ENCODE data around the gene PEG3.

Gene PEG3

DNA sequence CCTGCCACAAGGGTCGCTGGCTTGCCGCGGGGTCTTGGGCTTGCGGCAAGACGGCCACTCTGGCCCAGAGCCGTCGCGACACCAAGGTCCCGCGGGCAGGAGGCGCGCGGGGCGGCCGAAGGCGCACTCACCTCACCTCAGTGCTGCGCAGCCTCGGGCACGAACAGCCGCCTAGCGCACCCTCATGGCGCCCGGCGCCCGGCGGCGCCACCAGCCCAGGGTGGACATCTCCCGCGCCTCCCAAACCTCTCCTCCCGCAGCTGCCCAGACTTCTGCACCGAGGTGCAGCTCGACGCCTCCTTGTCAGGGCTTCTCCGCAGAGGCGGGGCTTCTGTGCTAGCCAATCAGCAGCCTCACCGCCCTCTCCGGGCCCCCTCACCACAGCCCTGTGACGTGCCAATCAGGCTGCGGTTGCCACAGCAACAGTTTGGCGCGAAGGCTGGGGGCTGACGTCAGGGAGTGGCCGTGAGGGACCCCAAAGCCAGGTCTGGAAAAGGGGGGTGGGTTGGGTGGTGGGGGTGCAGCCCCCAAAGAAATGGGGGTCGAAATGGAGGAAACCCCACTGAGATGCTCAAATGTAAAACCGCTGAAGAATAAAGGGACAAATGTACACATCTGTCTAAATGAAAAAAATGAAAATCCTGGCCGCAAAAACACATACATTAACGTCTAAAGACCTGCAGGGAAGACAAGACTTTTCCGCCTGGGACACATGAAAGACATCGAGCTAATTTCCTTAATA lies at the start of gene PEG3, which contains the start of gene ZIM2:
Gene PEG3 (minus strand): TSS at position 276 of the 742 bp plus-strand sequence. CDS start 16,071 bp downstream, outside the sequence.
Gene ZIM2 (minus strand): TSS at position 276 of the 742 bp plus-strand sequence. CDS start 16,449 bp downstream, outside the sequence.
- Histone ChIP-seq H3K27ac (ENCODE audit: low read length) (no peak within 1 kb of the TSS), H3K4me3 (ENCODE audit: low read length) (no peak within 1 kb of the TSS), H3K27me3 (ENCODE audit: control insufficient read depth, insufficient read depth, low read length) (no peaks in the 10 kb centered on the region), H3K4me1 (ENCODE audit: control insufficient read depth, insufficient read depth, low read length) (no peaks in the 10 kb centered on the region), H3K9me3 (ENCODE audit: control insufficient read depth, insufficient read depth, low read length) (peaks cover 17% of the 10 kb centered on the region), H3K36me3 (ENCODE audit: control insufficient read depth, insufficient read depth, low read length) (no peaks in the 10 kb centered on the region; the same call in 1 of the 2 replicates)
- no peak for DNase-seq (ENCODE audit: low read depth, low spot score)
- WGBS (ENCODE audit: insufficient coverage, insufficient read length), result no CpG with 5 or more reads among the region's 49 CpGs

DNA sequence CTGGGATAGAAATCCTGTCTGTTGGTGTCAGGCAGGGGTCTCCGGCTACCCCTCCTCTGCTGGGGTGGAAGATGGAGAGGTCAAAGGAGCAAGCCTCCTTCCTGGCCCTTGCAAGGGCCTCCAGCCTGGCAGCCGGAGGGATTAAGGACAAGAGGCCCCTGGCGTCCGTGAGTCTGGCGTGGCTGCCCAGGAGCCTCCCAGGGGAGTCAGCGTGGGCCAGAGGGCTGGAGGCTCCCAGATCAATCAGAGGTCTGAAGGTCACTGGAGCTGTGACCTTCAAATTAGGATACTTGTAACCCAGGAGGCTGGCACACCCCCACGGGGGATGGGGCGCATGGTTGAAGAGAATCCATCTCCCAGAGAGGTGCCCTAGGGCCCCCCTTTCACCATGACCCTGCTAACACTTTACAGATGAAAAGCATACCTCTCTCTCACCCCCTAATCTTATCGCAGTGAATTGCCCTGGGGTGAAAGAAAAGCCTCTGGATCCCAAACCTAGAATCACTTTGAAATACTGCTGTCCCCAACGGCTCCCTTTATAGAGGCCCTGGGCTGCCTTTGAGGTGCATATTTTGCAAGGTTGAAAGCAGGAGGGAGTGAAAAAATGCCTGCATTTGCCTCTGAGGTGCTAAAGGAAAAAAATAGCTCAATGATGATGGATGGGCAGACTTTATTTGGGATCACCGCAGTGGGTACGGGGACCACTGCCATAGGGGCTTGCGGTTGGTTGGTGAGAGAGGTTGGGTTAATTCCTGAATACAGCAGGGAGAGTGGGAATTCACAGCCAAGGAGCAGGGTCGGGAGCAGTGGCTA lies 44.9 kb upstream of the PEG3 start:
- whole genome bisulfite sequencing (ENCODE audit: insufficient coverage, insufficient read length), result no CpG with 5 or more reads among the region's 14 CpGs
- H3K27ac ChIP-seq (ENCODE audit: low read length), result no peak overlapping the region
- no peaks in the 10 kb centered on the region for H3K4me1 ChIP-seq (ENCODE audit: control insufficient read depth, insufficient read depth, low read length)
- no peaks in the 10 kb centered on the region for H3K27me3 ChIP-seq (ENCODE audit: control insufficient read depth, insufficient read depth, low read length)
- peaks cover 21% of the 10 kb centered on the region for H3K9me3 ChIP-seq (ENCODE audit: control insufficient read depth, insufficient read depth, low read length)
- H3K36me3 ChIP-seq (ENCODE audit: control insufficient read depth, insufficient read depth, low read length), result no peaks in the 10 kb centered on the region
- H3K4me3 ChIP-seq (ENCODE audit: low read length), result no peak overlapping the region
- no peak for DNase-seq (ENCODE audit: low read depth, low spot score)

DNA sequence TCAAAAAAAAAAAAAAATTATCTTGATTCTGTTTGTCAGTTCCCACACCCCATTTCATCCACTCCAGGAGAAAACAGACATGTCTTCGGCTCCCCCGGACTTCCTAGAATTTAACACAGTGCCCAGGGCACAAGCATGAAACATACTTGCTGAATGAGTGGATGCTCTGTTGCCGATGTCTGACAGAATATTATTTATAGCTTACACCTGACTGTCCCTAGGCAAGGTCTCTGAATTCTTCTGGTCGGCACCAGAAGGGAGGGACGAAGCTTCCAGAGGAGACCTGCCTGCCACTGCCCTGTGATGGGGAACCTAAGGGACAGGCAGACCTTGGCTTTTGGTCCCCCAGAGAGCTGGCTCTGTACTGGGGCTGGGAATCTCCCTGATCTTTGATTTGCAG lies 43.9 kb upstream of the PEG3 start:
- Histone ChIP-seq H3K27ac (ENCODE audit: low read length) (no peak overlapping the region), H3K36me3 (ENCODE audit: control insufficient read depth, insufficient read depth, low read length) (no peaks in the 10 kb centered on the region), H3K4me1 (ENCODE audit: control insufficient read depth, insufficient read depth, low read length) (no peaks in the 10 kb centered on the region), H3K4me3 (ENCODE audit: low read length) (no peak overlapping the region), H3K27me3 (ENCODE audit: control insufficient read depth, insufficient read depth, low read length) (no peaks in the 10 kb centered on the region), H3K9me3 (ENCODE audit: control insufficient read depth, insufficient read depth, low read length) (peaks cover 21% of the 10 kb centered on the region)
- DNase-seq (ENCODE audit: low read depth, low spot score), result no peak
- no CpG with 5 or more reads among the region's 5 CpGs for WGBS (ENCODE audit: insufficient coverage, insufficient read length)

DNA sequence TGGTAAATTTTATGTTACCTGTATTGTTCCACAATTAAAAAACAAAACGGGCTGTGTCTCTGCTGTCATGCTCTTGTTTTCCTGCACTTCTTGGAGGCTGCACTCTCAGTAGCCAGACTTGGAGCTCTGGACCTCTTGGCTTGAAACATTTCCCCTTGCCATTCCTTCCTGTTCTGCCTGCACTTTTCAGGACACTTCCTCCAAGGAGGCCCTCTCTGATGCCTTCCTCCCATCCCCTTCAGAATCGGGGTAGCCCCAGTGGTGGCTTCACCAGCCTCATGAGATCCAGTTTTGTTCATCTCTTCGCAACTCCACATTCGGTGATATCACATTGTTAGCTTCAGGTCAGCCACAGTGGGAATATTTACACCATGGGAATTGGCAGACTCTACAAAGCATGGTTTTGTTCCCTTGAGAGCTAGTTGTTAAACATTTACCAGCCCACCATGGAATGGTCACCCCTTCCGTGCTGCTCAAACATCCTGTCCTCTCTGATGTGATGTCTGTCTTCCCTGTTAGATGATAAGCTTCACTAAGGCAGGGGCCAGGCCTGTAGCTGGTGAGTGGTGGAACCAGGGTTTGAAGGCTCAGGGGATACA lies 40.2 kb upstream of the PEG3 start:
- WGBS (ENCODE audit: insufficient coverage, insufficient read length), result no CpG with 5 or more reads among the region's 5 CpGs
- no peak overlapping the region for H3K27ac ChIP-seq (ENCODE audit: low read length)

DNA sequence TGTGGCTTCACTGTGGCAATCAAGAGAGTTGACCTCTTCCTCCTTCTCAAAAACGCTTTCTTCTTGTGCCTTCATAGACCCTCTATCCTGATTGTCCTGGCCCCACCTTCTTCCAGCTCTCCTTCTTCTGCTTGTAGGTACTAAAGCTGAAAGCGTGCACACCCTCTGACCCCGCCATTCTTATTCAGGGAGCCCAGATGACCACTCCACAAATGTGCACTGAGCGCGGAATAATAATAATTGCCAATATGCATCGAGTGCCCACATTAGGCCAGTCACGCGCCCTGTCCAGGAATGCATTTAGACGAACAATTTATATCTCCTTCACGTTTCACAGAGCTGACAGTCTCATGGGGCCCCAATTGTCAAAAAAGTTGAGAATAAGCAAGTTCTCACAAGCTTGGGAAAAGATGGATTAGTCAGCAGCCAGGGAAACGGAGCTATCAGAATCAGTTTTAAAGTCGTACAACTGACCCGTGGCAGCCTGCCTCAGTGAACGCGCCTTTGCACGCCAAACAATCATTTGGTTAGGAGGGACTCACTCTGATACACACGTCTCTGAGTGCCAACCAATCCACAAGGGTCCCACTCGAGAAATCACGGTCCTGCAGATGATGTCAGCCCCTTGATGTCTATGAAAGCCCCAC lies 36.7 kb upstream of the PEG3 start:
- Histone ChIP-seq H3K27ac (ENCODE audit: low read length) (no peak overlapping the region), H3K27me3 (ENCODE audit: control insufficient read depth, insufficient read depth, low read length) (no peaks in the 10 kb centered on the region), H3K4me3 (ENCODE audit: low read length) (no peak overlapping the region), H3K4me1 (ENCODE audit: control insufficient read depth, insufficient read depth, low read length) (no peaks in the 10 kb centered on the region), H3K9me3 (ENCODE audit: control insufficient read depth, insufficient read depth, low read length) (peaks cover 14% of the 10 kb centered on the region), H3K36me3 (ENCODE audit: control insufficient read depth, insufficient read depth, low read length) (no peaks in the 10 kb centered on the region)
- WGBS (ENCODE audit: insufficient coverage, insufficient read length), result no CpG with 5 or more reads among the region's 19 CpGs
- no peak for DNase-seq (ENCODE audit: low read depth, low spot score)

More for the DNA sequence above, 40.2 kb upstream of the PEG3 start:
- Histone ChIP-seq H3K27me3 (ENCODE audit: control insufficient read depth, insufficient read depth, low read length) (no peaks in the 10 kb centered on the region), H3K36me3 (ENCODE audit: control insufficient read depth, insufficient read depth, low read length) (no peaks in the 10 kb centered on the region), H3K9me3 (ENCODE audit: control insufficient read depth, insufficient read depth, low read length) (peaks cover 16% of the 10 kb centered on the region), H3K4me1 (ENCODE audit: control insufficient read depth, insufficient read depth, low read length) (no peaks in the 10 kb centered on the region), H3K4me3 (ENCODE audit: low read length) (no peak overlapping the region)
- no peak for DNase-seq (ENCODE audit: low read depth, low spot score)

DNA sequence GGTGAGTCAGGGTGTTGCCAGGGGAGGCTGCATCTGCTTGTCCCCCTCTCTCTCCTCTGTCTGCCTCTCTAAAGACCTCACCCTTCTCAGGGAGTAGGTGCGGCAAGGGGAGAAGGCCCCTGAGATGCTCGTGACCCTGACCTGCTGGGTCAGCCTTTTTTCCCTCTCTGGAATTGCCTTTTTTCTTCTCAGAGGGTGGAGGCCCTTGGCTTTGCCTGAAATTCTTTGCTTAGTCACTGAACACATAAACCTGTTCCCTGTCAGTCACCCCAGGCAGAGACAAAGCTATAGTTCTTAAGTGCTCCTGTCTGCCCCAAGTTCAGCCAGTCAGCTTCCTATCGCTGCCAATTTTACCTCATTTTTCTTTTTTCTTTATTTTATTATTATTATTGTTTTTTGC lies 35.2 kb upstream of the PEG3 start:
- Histone ChIP-seq H3K27ac (ENCODE audit: low read length) (no peak overlapping the region), H3K27me3 (ENCODE audit: control insufficient read depth, insufficient read depth, low read length) (no peaks in the 10 kb centered on the region), H3K4me1 (ENCODE audit: control insufficient read depth, insufficient read depth, low read length) (no peaks in the 10 kb centered on the region), H3K4me3 (ENCODE audit: low read length) (no peak overlapping the region), H3K9me3 (ENCODE audit: control insufficient read depth, insufficient read depth, low read length) (peaks cover 13% of the 10 kb centered on the region), H3K36me3 (ENCODE audit: control insufficient read depth, insufficient read depth, low read length) (no peaks in the 10 kb centered on the region)
- DNase-seq (ENCODE audit: low read depth, low spot score), result no peak
- WGBS (ENCODE audit: insufficient coverage, insufficient read length), result no CpG with 5 or more reads among the region's 3 CpGs

DNA sequence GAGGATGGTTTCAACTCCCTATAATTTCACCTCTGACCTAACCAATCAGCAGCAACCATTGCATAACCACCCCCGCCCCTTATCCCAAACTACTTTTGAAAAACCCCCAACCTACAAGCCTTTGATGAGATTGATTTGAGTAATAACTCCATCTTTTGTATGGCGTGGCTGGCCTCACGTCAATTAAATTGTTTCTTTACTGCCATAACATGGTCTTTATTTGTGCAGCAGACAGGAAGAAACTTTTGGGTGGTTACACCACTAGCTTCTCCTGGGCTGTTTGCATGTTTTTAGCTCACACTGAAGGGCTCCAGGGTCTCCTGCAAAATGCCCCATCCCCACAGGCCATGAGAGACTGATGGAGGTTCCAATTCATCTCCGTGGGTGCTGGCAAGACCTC lies 34.0 kb upstream of the PEG3 start:
- no CpG with 5 or more reads among the region's 4 CpGs for WGBS (ENCODE audit: insufficient coverage, insufficient read length)
- H3K4me1 ChIP-seq (ENCODE audit: control insufficient read depth, insufficient read depth, low read length), result no peaks in the 10 kb centered on the region
- H3K36me3 ChIP-seq (ENCODE audit: control insufficient read depth, insufficient read depth, low read length), result no peaks in the 10 kb centered on the region
- H3K9me3 ChIP-seq (ENCODE audit: control insufficient read depth, insufficient read depth, low read length), result peaks cover 15% of the 10 kb centered on the region
- H3K27me3 ChIP-seq (ENCODE audit: control insufficient read depth, insufficient read depth, low read length), result no peaks in the 10 kb centered on the region
- no peak overlapping the region for H3K4me3 ChIP-seq (ENCODE audit: low read length)
- no peak overlapping the region for H3K27ac ChIP-seq (ENCODE audit: low read length)
- DNase-seq (ENCODE audit: low read depth, low spot score), result no peak

DNA sequence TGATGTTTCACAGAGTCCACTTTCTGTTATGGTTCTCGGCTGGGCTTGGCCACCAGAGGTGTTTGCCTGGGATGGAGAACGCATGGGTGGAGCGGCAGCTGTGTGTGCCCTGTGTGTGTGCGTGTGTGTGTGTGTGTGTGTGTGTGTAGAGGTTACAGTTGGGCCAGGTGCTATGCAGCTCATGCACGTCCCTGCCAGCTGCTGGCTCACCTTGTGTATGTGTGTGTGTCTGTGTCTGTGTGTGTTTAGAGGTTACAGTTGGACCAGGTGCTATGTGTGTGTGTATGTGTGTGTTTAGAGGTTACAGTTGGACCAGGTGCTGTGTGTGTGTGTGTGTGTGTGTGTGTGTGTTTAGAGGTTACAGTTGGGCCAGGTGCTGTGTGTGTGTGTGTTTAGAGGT lies 33.0 kb upstream of the PEG3 start:
- Histone ChIP-seq H3K4me1 (ENCODE audit: control insufficient read depth, insufficient read depth, low read length) (no peaks in the 10 kb centered on the region), H3K4me3 (ENCODE audit: low read length) (no peak overlapping the region), H3K9me3 (ENCODE audit: control insufficient read depth, insufficient read depth, low read length) (peaks cover 15% of the 10 kb centered on the region), H3K27me3 (ENCODE audit: control insufficient read depth, insufficient read depth, low read length) (no peaks in the 10 kb centered on the region), H3K27ac (ENCODE audit: low read length) (no peak overlapping the region), H3K36me3 (ENCODE audit: control insufficient read depth, insufficient read depth, low read length) (no peaks in the 10 kb centered on the region)
- no CpG with 5 or more reads among the region's 5 CpGs for WGBS (ENCODE audit: insufficient coverage, insufficient read length)
- DNase-seq (ENCODE audit: low read depth, low spot score), result no peak

DNA sequence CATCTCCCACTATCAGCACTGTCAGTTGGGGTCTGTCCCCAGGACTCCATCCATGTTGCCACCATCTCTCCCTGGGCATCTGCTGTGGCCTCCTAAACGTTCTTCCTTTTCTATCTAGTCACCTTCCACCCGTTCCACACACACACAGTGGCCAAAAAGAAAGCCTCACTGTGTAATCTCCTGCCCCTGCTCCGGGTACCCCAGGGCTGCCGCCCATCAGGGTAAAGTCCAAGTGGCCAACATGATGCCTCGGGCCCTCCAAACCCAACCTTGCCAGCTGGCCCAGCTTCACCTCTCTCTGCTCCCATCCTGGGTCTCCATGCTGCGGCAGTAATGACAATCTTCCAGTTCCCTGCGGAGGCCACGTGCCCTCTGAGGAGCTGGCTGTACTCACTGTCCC lies 29.4 kb upstream of the PEG3 start:
- Histone ChIP-seq H3K27me3 (ENCODE audit: control insufficient read depth, insufficient read depth, low read length) (no peaks in the 10 kb centered on the region), H3K9me3 (ENCODE audit: control insufficient read depth, insufficient read depth, low read length) (peaks cover 13% of the 10 kb centered on the region), H3K27ac (ENCODE audit: low read length) (no peak overlapping the region), H3K36me3 (ENCODE audit: control insufficient read depth, insufficient read depth, low read length) (no peaks in the 10 kb centered on the region), H3K4me1 (ENCODE audit: control insufficient read depth, insufficient read depth, low read length) (no peaks in the 10 kb centered on the region), H3K4me3 (ENCODE audit: low read length) (no peak overlapping the region)
- DNase-seq (ENCODE audit: low read depth, low spot score), result no peak
- WGBS (ENCODE audit: insufficient coverage, insufficient read length), result no CpG with 5 or more reads among the region's 8 CpGs

DNA sequence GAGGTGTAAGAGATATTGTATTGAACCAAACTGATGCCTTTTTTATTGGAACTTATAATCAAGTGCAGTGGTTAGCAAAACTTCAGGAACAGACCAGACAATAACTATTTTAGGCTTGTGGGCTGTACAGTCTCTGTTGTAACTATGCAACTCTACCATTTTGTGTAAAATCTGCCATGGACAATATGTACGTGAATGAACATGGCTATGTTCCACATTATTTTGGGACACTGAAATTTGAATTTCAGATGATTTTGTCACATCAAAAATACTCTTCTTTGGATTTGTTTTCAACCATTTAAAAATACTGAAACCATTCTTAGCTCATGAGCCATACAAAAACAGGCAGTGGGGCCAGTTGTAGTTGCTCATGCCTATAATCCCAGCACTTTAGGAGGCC lies 27.9 kb upstream of the PEG3 start:
- H3K36me3 ChIP-seq (ENCODE audit: control insufficient read depth, insufficient read depth, low read length), result no peaks in the 10 kb centered on the region
- no peak for DNase-seq (ENCODE audit: low read depth, low spot score)
- peaks cover 11% of the 10 kb centered on the region for H3K9me3 ChIP-seq (ENCODE audit: control insufficient read depth, insufficient read depth, low read length)
- no peak overlapping the region for H3K27ac ChIP-seq (ENCODE audit: low read length)
- no CpG with 5 or more reads among the region's 1 CpG for WGBS (ENCODE audit: insufficient coverage, insufficient read length)
- no peaks in the 10 kb centered on the region for H3K4me1 ChIP-seq (ENCODE audit: control insufficient read depth, insufficient read depth, low read length)
- no peak overlapping the region for H3K4me3 ChIP-seq (ENCODE audit: low read length)
- no peaks in the 10 kb centered on the region for H3K27me3 ChIP-seq (ENCODE audit: control insufficient read depth, insufficient read depth, low read length)

Data from iPS DF 6.9 (cell line).